ENCODE data around the gene CASKIN1.
"Not testable (repeated sequence)": the region's sequence is repeated elsewhere in the genome, so short reads cannot be mapped to it uniquely, and the experiment has no call there.

GRCh38 chr16:2127630-2128280, 68.7 kb downstream of the CASKIN1 start:
- not testable (repeated sequence) for TF ChIP-seq CTCF (conservative IDR thresholded peaks at IDR 0.05; ENCODE audit: low read length); EZH2phosphoT487 (IDR thresholded peaks at IDR 0.05; ENCODE audit: borderline replicate concordance)
